GM18508 (cell line): ENCODE measurements around the gene SIX4.

ENCODE experiments used
- ATAC-seq: cut with Tn5 transposase; IDR thresholded peaks from one replicate; pipeline ENCODE4 v1.9.1; 2021; ENCODE audit warnings: moderate number of reproducible peaks; ENCODE audit not compliant: insufficient read depth, unreplicated experiment

The SIX4 gene

GRCh38 chr14:60722357-60723115 lies 1.6 kb downstream of the SIX4 start:
- ATAC-seq: no peak

- no peak for ATAC-seq
Measured at GRCh38 chr14:60722107-60722356, 2.1 kb downstream of the SIX4 start.

- no peak for ATAC-seq
Measured at GRCh38 chr14:60721326-60722106, 2.6 kb downstream of the SIX4 start.

- ATAC-seq: no peak
Measured at GRCh38 chr14:60720962-60721325, 3.2 kb downstream of the SIX4 start.

- no peak for ATAC-seq
Measured at GRCh38 chr14:60720391-60720790, 3.8 kb downstream of the SIX4 start.

GRCh38 chr14:60713513-60713912 lies 10.6 kb downstream of the SIX4 start:
- no peak for ATAC-seq

- ATAC-seq: no peak
Measured at GRCh38 chr14:60710494-60710893, 13.7 kb downstream of the SIX4 start.

GRCh38 chr14:60707858-60708257 lies 16.3 kb downstream of the SIX4 start:
- no peak for ATAC-seq

GRCh38 chr14:60705100-60705499 lies 19.1 kb downstream of the SIX4 start:
- ATAC-seq: no peak

GRCh38 chr14:60700598-60700997 lies 23.6 kb downstream of the SIX4 start:
- ATAC-seq: no peak

- ATAC-seq: no peak
Measured at GRCh38 chr14:60695327-60695726, 28.8 kb downstream of the SIX4 start.

GRCh38 chr14:60691383-60692113 lies 32.6 kb downstream of the SIX4 start:
- no peak for ATAC-seq

- ATAC-seq: no peak
Measured at GRCh38 chr14:60686865-60687264, 37.3 kb downstream of the SIX4 start.

- ATAC-seq: no peak
Measured at GRCh38 chr14:60684203-60684602, 39.9 kb downstream of the SIX4 start.

- no peak for ATAC-seq
Measured at GRCh38 chr14:60681271-60681670, 42.9 kb downstream of the SIX4 start.

GRCh38 chr14:60680511-60680910 lies 43.6 kb downstream of the SIX4 start:
- no peak for ATAC-seq

- ATAC-seq: no peak
Measured at GRCh38 chr14:60679566-60680258, 44.4 kb downstream of the SIX4 start.

- ATAC-seq: no peak
Measured at GRCh38 chr14:60677701-60678100, 46.5 kb downstream of the SIX4 start.

GRCh38 chr14:60670989-60671388 lies 53.2 kb downstream of the SIX4 start:
- no peak for ATAC-seq

- ATAC-seq: no peak
Measured at GRCh38 chr14:60668431-60669112, 55.6 kb downstream of the SIX4 start.
